ENCODE results near the gene LINGO4. TPM values are rescaled to one million over a fixed set of nuclear protein-coding genes. Genes with fewer than 3 reads are reported as not detected.

LINGO4 gene
- total and polyA plus RNA-seq, 2 of the 13 experiments (the other 11 are each of a cell fraction or from before 2014, with no cell fraction given), result 0.02 to 0.05 TPM

DNA sequence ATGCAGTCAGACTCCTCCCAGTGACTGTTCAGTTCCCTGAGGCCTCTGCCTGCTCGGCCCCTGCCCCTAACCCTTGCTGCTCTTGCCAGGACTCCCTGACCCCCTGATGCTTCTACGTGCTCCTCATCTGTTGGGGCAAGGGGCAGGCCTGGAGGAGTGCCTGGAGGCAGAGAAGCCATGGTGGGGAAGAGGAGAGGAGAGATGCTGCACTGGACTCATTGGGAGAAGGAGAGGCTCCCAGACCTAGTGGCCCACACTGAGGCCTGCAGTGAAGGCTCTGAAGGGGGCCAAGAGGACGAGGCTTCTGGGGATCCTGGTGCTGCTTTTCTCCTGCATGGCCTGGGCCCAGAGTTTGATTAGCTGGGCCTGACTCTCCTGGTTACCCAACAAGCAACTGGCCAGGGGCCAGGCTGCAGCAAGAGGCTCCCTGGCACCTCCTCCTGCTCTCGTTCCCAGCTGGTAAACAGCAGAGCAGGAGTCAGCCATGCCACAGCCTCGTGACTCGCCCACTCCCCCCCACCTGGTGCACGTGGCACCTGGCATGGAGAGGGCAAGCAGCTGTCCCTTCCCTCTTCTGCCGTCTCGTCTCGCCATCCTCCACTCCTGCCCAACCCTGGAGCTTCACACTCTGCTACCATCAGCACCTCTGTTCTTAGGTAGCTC is 27.2 kb upstream of the LINGO4 start (continued):
- no peak for TF ChIP-seq THRA (CRISPR knock-in tag; IDR thresholded peaks at IDR 0.05; ENCODE audit: borderline replicate concordance)
- TF ChIP-seq MTERF4 (CRISPR knock-in tag; IDR thresholded peaks at IDR 0.05), result peak; percentile 62; the same call in 1 of the 2 replicates
- TF ChIP-seq ZNF350 (CRISPR knock-in tag; IDR thresholded peaks at IDR 0.05; ENCODE audit: borderline replicate concordance, low read depth), result peak; percentile 30; the same call in 1 of the 2 replicates
- no peak for TF ChIP-seq ZNF513 (CRISPR knock-in tag; conservative IDR thresholded peaks at IDR 0.05)
- no peak for TF ChIP-seq ZSCAN31 (CRISPR knock-in tag; IDR thresholded peaks at IDR 0.05; ENCODE audit: low read depth)
- TF ChIP-seq NR2F6 (IDR thresholded peaks at IDR 0.05), result no peak; the same call in 1 of the 2 replicates
- peak; percentile 70 for TF ChIP-seq NR2F6 (CRISPR knock-in tag; IDR thresholded peaks at IDR 0.05)
- no peak for TF ChIP-seq NCOR1 (IDR thresholded peaks at IDR 0.05; ENCODE audit: borderline replicate concordance, low read length)
- no peak for TF ChIP-seq ZNF10 (CRISPR knock-in tag; IDR thresholded peaks at IDR 0.05; ENCODE audit: borderline replicate concordance, low read depth)
- no peak for TF ChIP-seq ZNF672 (CRISPR knock-in tag; IDR thresholded peaks at IDR 0.05)
- no peak for TF ChIP-seq TSC22D2 (CRISPR knock-in tag; IDR thresholded peaks at IDR 0.05; ENCODE audit: borderline replicate concordance)
- 0 out of 2 replicates have a peak, but pooled peaks have one; percentile 26 for TF ChIP-seq ZMAT3 (CRISPR knock-in tag; conservative IDR thresholded peaks at IDR 0.05)
- TF ChIP-seq SAP130 (CRISPR knock-in tag; IDR thresholded peaks at IDR 0.05; ENCODE audit: low read depth), result peak; percentile 88
- no peak for TF ChIP-seq ZNF747 (CRISPR knock-in tag; IDR thresholded peaks at IDR 0.05; ENCODE audit: borderline replicate concordance)
- TF ChIP-seq, protein P1, sequence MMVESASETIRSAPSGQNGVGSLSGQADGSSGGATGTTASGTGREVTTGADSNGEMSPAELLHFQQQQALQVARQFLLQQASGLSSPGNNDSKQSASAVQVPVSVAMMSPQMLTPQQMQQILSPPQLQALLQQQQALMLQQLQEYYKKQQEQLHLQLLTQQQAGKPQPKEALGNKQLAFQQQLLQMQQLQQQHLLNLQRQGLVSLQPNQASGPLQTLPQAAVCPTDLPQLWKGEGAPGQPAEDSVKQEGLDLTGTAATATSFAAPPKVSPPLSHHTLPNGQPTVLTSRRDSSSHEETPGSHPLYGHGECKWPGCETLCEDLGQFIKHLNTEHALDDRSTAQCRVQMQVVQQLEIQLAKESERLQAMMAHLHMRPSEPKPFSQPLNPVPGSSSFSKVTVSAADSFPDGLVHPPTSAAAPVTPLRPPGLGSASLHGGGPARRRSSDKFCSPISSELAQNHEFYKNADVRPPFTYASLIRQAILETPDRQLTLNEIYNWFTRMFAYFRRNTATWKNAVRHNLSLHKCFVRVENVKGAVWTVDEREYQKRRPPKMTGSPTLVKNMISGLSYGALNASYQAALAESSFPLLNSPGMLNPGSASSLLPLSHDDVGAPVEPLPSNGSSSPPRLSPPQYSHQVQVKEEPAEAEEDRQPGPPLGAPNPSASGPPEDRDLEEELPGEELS (CRISPR knock-in tag; IDR thresholded peaks at IDR 0.05), result 0 out of 2 replicates have a peak, but pooled peaks have one; percentile 19
- TF ChIP-seq ZNF563 (CRISPR knock-in tag; IDR thresholded peaks at IDR 0.05), result no peak; the same call in 1 of the 2 replicates
- no peak for TF ChIP-seq NFE2 (CRISPR knock-in tag; IDR thresholded peaks at IDR 0.05)
- TF ChIP-seq ZNF768 (CRISPR knock-in tag; IDR thresholded peaks at IDR 0.05), result peak; percentile 31; the same call in 1 of the 2 replicates
- peak; percentile 50; the same call in 1 of the 2 replicates for TF ChIP-seq ZNF143 (CRISPR knock-in tag; IDR thresholded peaks at IDR 0.05)
- TF ChIP-seq HIC2 (CRISPR knock-in tag; IDR thresholded peaks at IDR 0.05; ENCODE audit: low read depth), result peak; percentile 99

Data from HepG2 (cell line).